ENCODE results near the gene CWC27. TPM values are rescaled to one million over a fixed set of nuclear protein-coding genes. Genes with fewer than 3 reads are reported as not detected.

Gene CWC27
- total RNA-seq, 1 donor from 2014 or later: 19.2 TPM

DNA sequence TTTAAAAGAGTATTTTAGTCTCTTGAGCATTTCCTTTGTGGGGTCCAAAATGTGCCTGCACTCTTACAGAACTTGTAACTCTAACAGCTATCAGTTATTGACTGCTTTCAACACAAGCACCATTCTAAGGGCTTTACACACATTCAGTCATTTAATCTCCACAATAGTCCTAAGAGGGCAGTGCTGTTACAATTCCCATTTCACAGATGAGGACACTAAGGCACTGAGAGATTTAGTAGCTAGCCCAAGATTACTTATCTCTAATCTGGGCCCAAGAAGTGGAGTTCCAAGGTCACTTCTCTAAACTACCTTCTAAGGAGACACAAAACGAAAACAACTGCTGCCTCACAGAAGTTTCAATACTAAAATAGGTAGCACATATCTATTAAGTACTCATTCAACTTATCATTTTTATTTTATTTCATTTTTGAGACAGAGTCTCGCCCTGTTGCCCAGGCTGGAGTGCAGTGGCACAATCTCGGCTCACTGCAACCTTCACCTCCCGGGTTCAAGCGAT, 275.2 kb downstream of the CWC27 start:
- no peak overlapping the region for H3K27ac ChIP-seq
- H3K4me1 ChIP-seq: no peaks in the 10 kb centered on the region
- intact Hi-C loops (cut with DNase I): no loop called here

GRCh38 chr5:65047225-65047624, 278.5 kb downstream of the CWC27 start:
- intact Hi-C loops (cut with DNase I): no loop called here
- Histone ChIP-seq H3K27me3 (no peaks in the 10 kb centered on the region), H3K4me1 (no peaks in the 10 kb centered on the region), H3K9me3 (no peaks in the 10 kb centered on the region), H3K27ac (no peak overlapping the region), H3K4me3 (no peak overlapping the region), H3K36me3 (no peaks in the 10 kb centered on the region)
- TF ChIP-seq CTCF (IDR thresholded peaks at IDR 0.05): no peak
- TF ChIP-seq POLR2AphosphoS5 (IDR thresholded peaks at IDR 0.05; ENCODE audit: insufficient read depth in 1 of 2, low read depth in 1 of 2): no peak
- no peak for TF ChIP-seq POLR2A (IDR thresholded peaks at IDR 0.05)
- DNase-seq (ENCODE audit: extremely low spot score in 2 of 2): no peak

More for the DNA sequence above, 275.2 kb downstream of the CWC27 start:
- H3K27me3 ChIP-seq: no peaks in the 10 kb centered on the region
- no peak for TF ChIP-seq POLR2A (IDR thresholded peaks at IDR 0.05)
- no peak for TF ChIP-seq CTCF (IDR thresholded peaks at IDR 0.05)
- no peak for TF ChIP-seq POLR2AphosphoS5 (IDR thresholded peaks at IDR 0.05; ENCODE audit: insufficient read depth in 1 of 2, low read depth in 1 of 2)
- no peak for DNase-seq (ENCODE audit: extremely low spot score in 2 of 2)
- H3K4me3 ChIP-seq: no peak overlapping the region
- H3K9me3 ChIP-seq: no peaks in the 10 kb centered on the region
- no peaks in the 10 kb centered on the region for H3K36me3 ChIP-seq

- intact Hi-C loops (cut with DNase I): no loop called here
- Histone ChIP-seq H3K4me3 (no peak overlapping the region), H3K36me3 (no peaks in the 10 kb centered on the region), H3K9me3 (no peaks in the 10 kb centered on the region), H3K27me3 (no peaks in the 10 kb centered on the region), H3K4me1 (no peaks in the 10 kb centered on the region), H3K27ac (no peak overlapping the region)
- TF ChIP-seq CTCF (IDR thresholded peaks at IDR 0.05): no peak
- no peak for TF ChIP-seq POLR2AphosphoS5 (IDR thresholded peaks at IDR 0.05; ENCODE audit: insufficient read depth in 1 of 2, low read depth in 1 of 2)
- TF ChIP-seq POLR2A (IDR thresholded peaks at IDR 0.05): no peak
- DNase-seq (ENCODE audit: extremely low spot score in 2 of 2): no peak
Measured at GRCh38 chr5:65047948-65048690, 279.4 kb downstream of the CWC27 start.

- no peaks in the 10 kb centered on the region for H3K9me3 ChIP-seq
- no peak for TF ChIP-seq CTCF (IDR thresholded peaks at IDR 0.05)
- TF ChIP-seq POLR2AphosphoS5 (IDR thresholded peaks at IDR 0.05; ENCODE audit: insufficient read depth in 1 of 2, low read depth in 1 of 2): no peak
- no peak for TF ChIP-seq POLR2A (IDR thresholded peaks at IDR 0.05)
- no peak overlapping the region for H3K27ac ChIP-seq
Measured at GRCh38 chr5:65050140-65050539, 281.4 kb downstream of the CWC27 start.

DNA sequence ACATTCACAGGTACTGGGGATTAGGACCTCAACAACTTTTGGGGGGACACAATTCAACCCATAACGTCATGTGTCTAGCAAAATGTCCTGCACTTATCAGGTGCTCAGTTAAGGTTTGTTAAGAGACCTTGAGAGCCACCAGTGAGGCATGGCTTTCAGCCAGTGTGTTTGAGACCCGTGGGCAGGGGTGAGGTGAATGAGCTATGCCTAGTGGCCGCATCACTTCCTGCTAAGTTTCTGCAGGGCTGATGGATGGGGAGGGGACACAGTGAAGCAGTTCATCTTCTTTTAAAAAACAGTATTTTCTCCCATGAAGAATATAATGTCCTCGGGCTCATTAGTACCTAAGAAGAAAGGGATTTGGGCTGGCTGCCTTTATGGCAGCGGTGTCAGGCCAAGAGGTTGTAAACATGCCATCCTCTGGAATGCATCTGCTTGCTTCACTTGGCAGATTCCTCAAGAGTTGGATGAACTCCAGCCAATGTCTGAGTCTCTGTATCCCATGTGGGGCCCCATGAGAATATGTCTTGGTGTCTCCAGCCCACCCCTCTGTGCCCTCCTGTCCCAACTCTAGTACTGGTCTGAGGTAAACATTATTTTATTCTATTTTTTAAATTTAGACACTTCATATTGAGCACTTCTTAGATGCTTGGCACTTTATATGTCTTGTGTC, 282.2 kb downstream of the CWC27 start:
- TF ChIP-seq POLR2AphosphoS5 (IDR thresholded peaks at IDR 0.05; ENCODE audit: insufficient read depth in 1 of 2, low read depth in 1 of 2) (no peak), POLR2A (IDR thresholded peaks at IDR 0.05) (no peak), CTCF (IDR thresholded peaks at IDR 0.05) (no peak)
- intact Hi-C loops (cut with DNase I): no loop called here
- Histone ChIP-seq H3K4me1 (no peaks in the 10 kb centered on the region), H3K36me3 (no peaks in the 10 kb centered on the region), H3K27ac (no peak overlapping the region), H3K9me3 (no peaks in the 10 kb centered on the region), H3K4me3 (no peak overlapping the region), H3K27me3 (no peaks in the 10 kb centered on the region)
- DNase-seq (ENCODE audit: extremely low spot score in 2 of 2): no peak

More at GRCh38 chr5:65050140-65050539, 281.4 kb downstream of the CWC27 start:
- no peaks in the 10 kb centered on the region for H3K27me3 ChIP-seq
- no peak overlapping the region for H3K4me3 ChIP-seq
- intact Hi-C loops (cut with DNase I): no loop called here
- no peaks in the 10 kb centered on the region for H3K4me1 ChIP-seq
- no peaks in the 10 kb centered on the region for H3K36me3 ChIP-seq
- DNase-seq (ENCODE audit: extremely low spot score in 2 of 2): no peak

All from vagina (tissue), 2 donors.